Stomach smooth muscle (tissue), 2 donors: ENCODE measurements around the gene HPCA.
A peak's percentile ranks its signal among the peaks of the same experiment; 100 is the strongest.

Source experiments
- H3K27ac ChIP-seq: one replicate; pipeline ENCODE4 v1.7.0; 2013; ENCODE audit warnings: mild to moderate bottlenecking, low read length, inconsistent platforms
- H3K27me3 ChIP-seq, 2 donors: one replicate each; pipeline ENCODE4 v1.7.0; 2013; ENCODE audit warnings: low read length in 2 of 2; ENCODE audit not compliant: insufficient read depth in 2 of 2, control insufficient read depth in 1 of 2
- H3K36me3 ChIP-seq, 2 donors: one replicate each; pipeline ENCODE4 v1.7.0; 2013; ENCODE audit warnings: low read length in 2 of 2; ENCODE audit not compliant: control insufficient read depth in 2 of 2, insufficient read depth in 2 of 2
- H3K4me1 ChIP-seq: one replicate; pipeline ENCODE4 v1.7.0; 2013; ENCODE audit warnings: low read length; ENCODE audit not compliant: control insufficient read depth, insufficient read depth
- H3K4me3 ChIP-seq, 2 donors: one replicate each; pipeline ENCODE4 v1.7.0; 2013; ENCODE audit warnings: low read length in 2 of 2
- H3K9ac ChIP-seq, 2 donors: one replicate each; pipeline ENCODE4 v1.7.0; 2013; ENCODE audit warnings: low read length in 2 of 2, mild to moderate bottlenecking in 1 of 2
- H3K9me3 ChIP-seq, 2 donors: one replicate each; pipeline ENCODE4 v1.7.0; 2013; ENCODE audit warnings: low read length in 2 of 2; ENCODE audit not compliant: control insufficient read depth in 2 of 2
- donor health status: healthy.
- donor health status: Pancreatic carcinoma.

Gene HPCA

GRCh38 chr1:32872192-32872460 lies 14.2 kb upstream of the HPCA start:
- Histone ChIP-seq H3K4me3 (peak overlapping the region in 1 of 2 donors; percentile 58), H3K4me1 (peaks cover 26% of the 10 kb centered on the region), H3K27ac (no peak overlapping the region), H3K9me3 (no peaks in the 10 kb centered on the region), H3K36me3 (peaks cover 0 to 5% of the 10 kb centered on the region in 2 donors), H3K27me3 (no peaks in the 10 kb centered on the region), H3K9ac (no peak overlapping the region)

- peaks cover 2 to 6% of the 10 kb centered on the region in 2 donors for H3K27me3 ChIP-seq
- peaks cover 37% of the 10 kb centered on the region for H3K4me1 ChIP-seq
- H3K27ac ChIP-seq = no peak overlapping the region
- no peaks in the 10 kb centered on the region for H3K9me3 ChIP-seq
- H3K36me3 ChIP-seq = no peaks in the 10 kb centered on the region
- no peak overlapping the region for H3K9ac ChIP-seq
- no peak overlapping the region for H3K4me3 ChIP-seq
Observed at GRCh38 chr1:32873484-32873883, 12.8 kb upstream of the HPCA start.

- H3K4me1 ChIP-seq = peaks cover 30% of the 10 kb centered on the region
- no peaks in the 10 kb centered on the region for H3K9me3 ChIP-seq
- peaks cover 2 to 6% of the 10 kb centered on the region in 2 donors for H3K27me3 ChIP-seq
- H3K9ac ChIP-seq = no peak overlapping the region
- H3K36me3 ChIP-seq = no peaks in the 10 kb centered on the region
- H3K4me3 ChIP-seq = no peak overlapping the region
- H3K27ac ChIP-seq = no peak overlapping the region
Observed at GRCh38 chr1:32874860-32875752, 11.2 kb upstream of the HPCA start.

GRCh38 chr1:32876341-32877210 lies 9.7 kb upstream of the HPCA start:
- no peak overlapping the region for H3K27ac ChIP-seq
- no peaks in the 10 kb centered on the region for H3K36me3 ChIP-seq
- no peaks in the 10 kb centered on the region for H3K9me3 ChIP-seq
- no peak overlapping the region for H3K4me3 ChIP-seq
- no peak overlapping the region for H3K9ac ChIP-seq
- H3K27me3 ChIP-seq = peaks cover 2 to 6% of the 10 kb centered on the region in 2 donors
- H3K4me1 ChIP-seq = peaks cover 27% of the 10 kb centered on the region

GRCh38 chr1:32877211-32878110 lies 8.8 kb upstream of the HPCA start:
- Histone ChIP-seq H3K27me3 (peaks cover 2 to 6% of the 10 kb centered on the region in 2 donors), H3K36me3 (no peaks in the 10 kb centered on the region), H3K9ac (no peak overlapping the region), H3K4me1 (peaks cover 31% of the 10 kb centered on the region), H3K4me3 (no peak overlapping the region), H3K9me3 (no peaks in the 10 kb centered on the region), H3K27ac (no peak overlapping the region)

GRCh38 chr1:32878183-32878582 lies 8.1 kb upstream of the HPCA start:
- Histone ChIP-seq H3K9ac (no peak overlapping the region), H3K4me3 (no peak overlapping the region), H3K4me1 (peaks cover 27% of the 10 kb centered on the region), H3K9me3 (no peaks in the 10 kb centered on the region), H3K36me3 (no peaks in the 10 kb centered on the region), H3K27me3 (peaks cover 2 to 6% of the 10 kb centered on the region in 2 donors), H3K27ac (no peak overlapping the region)

- no peak overlapping the region for H3K27ac ChIP-seq
- no peaks in the 10 kb centered on the region for H3K36me3 ChIP-seq
- H3K4me3 ChIP-seq = no peak overlapping the region
- peaks cover 2 to 6% of the 10 kb centered on the region in 2 donors for H3K27me3 ChIP-seq
- no peaks in the 10 kb centered on the region for H3K9me3 ChIP-seq
- peaks cover 27% of the 10 kb centered on the region for H3K4me1 ChIP-seq
- no peak overlapping the region for H3K9ac ChIP-seq
Observed at GRCh38 chr1:32878637-32879041, 7.7 kb upstream of the HPCA start.

- H3K4me1 ChIP-seq = peaks cover 29% of the 10 kb centered on the region
- H3K27ac ChIP-seq = no peak overlapping the region
- no peak overlapping the region for H3K9ac ChIP-seq
- no peaks in the 10 kb centered on the region for H3K9me3 ChIP-seq
- no peaks in the 10 kb centered on the region for H3K36me3 ChIP-seq
- no peak overlapping the region for H3K4me3 ChIP-seq
- peaks cover 17 to 22% of the 10 kb centered on the region in 2 donors for H3K27me3 ChIP-seq
Observed at GRCh38 chr1:32881291-32881690, 5.0 kb upstream of the HPCA start.

GRCh38 chr1:32881871-32882850 lies 4.1 kb upstream of the HPCA start:
- Histone ChIP-seq H3K4me1 (peaks cover 29% of the 10 kb centered on the region), H3K27me3 (peaks cover 22 to 30% of the 10 kb centered on the region in 2 donors), H3K4me3 (peak overlapping the region in 1 of 2 donors; percentile 44)

More at GRCh38 chr1:32881871-32882850, 4.1 kb upstream of the HPCA start:
- H3K36me3 ChIP-seq = no peaks in the 10 kb centered on the region
- no peak overlapping the region for H3K9ac ChIP-seq
- no peaks in the 10 kb centered on the region for H3K9me3 ChIP-seq
- H3K27ac ChIP-seq = no peak overlapping the region
